NOMO-1 (cell line): ENCODE results near the gene ASPDH.

Source experiments
- DNase-seq, 2 experiments: peaks; one replicate each; lab custom pipeline; 2025; ENCODE audit not compliant: unreplicated experiment in 2 of 2; lab: John Stamatoyannopoulos, UW

Gene ASPDH

DNA sequence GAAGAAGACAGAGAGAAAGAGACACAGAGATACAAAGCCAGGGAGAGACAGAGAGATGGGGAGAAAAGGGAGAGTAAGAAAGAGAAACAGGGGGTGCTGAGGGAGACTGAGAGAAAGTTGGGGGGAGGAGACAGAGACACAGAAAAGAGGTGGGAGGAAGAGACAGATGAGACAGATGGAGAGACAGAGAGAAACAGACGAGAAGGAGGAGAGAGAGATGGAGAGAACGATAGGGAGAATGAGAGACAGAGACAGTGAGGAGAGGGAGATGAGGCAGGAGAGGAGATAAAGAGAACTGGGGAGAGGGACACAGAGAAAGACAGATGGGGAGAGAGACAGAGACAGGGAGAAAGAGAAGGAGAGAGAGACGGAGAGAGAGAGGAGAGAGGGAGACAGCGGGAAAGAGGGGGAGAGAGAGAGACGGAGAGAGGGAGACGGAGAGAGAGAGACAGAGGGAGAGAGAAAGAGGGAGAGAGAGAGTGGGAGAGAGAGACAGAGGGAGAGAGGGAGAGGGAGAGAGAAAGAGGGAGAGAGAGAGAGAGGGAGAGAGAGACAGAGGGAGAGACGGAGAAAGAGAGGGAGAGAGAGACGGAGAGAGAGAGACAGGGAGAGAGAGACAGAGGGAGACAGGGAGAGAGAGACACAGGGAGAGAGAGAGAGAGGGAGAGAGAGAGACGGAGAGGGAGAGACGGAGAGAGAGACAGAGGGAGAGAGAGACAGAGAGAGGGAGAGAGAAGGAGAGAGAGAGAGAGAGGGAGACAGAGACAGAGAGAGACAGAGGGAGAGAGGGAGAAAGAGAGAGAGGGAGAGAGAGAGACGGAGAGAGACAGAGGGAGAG, 15.3 kb downstream of the ASPDH start:
- no peak for DNase-seq

DNA sequence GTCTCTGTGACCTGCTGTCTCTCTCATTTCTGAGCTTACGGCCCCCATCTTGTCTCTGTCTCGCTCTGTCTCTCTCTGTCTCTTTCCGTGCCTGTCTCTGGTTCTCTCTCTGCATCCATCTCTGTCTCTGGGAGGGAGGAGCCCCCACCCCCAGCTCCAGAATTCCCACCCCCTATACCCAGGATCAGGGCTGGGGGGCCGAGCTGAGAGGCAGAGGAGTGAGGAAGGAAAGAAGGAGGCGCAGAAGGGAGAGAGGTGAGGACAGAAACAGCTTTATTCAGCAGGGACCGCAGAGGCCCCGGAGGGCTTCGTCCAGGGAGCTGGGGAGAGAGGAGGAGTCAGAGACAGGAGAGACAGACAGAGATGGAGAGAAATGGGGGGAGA, 16.7 kb downstream of the ASPDH start:
- no peak for DNase-seq

DNA sequence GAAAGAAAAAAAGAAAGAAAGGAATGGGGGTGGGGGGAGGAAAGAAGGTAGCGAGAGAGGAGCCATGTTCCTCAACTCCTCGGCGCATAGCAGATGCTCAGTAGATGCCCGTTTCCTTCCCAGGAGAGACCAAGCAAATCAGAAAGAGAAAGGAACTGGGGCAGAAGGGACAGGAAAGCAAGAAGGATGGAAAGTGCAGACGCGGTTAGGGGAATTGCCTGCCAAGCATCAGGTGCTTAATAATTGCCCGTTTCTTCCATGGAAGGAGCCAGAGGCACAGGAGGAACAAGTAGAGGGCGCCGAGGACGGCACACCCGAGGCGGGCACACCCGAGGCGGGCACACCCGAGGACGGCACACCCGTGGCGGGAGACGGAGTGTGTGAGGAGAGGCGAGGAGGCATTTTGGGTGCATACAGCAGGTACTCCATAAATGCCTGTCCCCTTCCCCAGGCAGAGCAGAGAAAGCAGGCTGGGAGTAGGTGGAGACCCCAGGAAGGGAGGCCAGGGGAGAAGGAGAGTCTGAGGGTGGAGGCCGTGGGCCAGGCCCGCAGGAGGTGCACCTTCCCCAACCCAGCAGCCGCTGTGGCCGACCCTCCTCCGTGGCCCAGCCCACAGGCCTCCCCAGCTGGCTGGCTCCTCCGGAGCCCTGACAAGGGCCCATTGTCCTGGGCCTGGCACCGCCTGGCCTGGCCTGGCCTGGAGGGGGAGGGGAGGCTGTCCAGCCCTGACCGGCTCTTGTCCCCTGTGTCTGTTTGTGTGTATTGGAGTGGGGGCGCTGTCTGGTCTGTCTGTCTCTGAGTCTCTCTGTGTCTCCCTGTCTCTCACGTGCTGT, 17.3 kb downstream of the ASPDH start:
- no peak for DNase-seq

DNA sequence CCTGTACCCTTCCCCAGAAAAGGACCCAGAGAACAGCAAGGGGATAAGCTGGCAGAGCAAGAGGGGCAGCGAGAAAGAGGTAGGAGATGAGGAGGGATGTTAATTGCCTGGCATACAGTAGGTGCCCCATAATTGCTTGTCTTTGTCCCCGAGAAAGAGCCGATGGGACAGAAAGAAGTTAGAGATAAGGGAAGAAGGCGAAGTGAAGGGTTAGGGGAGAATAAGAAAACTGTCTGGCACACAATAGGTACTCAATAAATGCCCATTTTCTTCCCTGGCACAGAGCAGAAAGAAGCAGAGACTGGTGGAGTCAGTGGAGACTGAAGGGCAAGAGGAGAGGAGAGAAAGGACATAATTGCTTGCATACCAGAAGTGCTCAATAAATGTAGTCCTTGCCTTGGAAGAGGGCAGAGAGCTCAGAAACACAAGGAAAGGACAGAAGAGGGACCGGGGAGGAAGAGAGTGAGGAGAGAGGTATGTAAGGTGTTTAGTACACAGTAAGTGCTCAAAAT, 18.6 kb downstream of the ASPDH start:
- DNase-seq, result no peak

DNA sequence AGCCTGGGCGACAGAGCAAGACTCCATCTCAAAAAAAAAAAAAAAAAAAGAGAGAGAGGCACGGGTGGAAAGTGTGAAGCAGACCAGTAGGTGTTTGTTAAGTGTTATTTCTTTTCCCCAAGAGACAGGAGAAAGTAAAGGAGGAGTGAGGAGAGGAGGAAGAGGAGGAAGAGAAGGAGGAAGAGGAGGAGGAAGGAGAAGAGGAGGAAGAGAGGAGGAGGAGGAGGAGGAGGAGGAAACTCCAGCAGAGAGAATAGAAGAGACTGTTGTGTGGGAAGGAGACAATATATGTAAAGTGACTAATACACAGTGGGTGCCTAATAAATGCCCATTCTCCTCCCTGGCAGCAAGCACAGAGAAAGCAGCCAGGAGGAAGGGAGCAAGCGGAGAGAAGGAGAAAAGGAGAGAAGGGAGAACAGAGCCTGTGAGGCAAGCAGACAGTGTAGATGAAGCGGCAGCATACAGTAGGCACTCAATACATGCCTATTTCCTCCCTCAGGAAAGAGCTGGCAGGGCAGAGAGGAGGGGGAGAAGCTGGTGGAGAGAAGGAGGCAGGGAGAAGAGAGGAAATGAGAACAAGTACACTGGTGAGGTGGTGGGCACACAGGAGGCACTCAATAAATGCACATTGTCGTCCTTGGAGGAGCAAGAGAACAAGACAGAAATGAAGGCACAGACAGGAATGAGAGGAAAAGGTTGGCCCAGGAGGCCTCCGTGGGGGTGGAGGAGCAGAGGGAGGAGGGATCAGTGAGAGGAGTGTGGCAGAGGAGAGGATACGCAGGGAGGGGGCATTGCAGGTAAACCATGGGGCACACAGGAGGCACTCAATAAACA, 19.3 kb downstream of the ASPDH start:
- no peak for DNase-seq

DNA sequence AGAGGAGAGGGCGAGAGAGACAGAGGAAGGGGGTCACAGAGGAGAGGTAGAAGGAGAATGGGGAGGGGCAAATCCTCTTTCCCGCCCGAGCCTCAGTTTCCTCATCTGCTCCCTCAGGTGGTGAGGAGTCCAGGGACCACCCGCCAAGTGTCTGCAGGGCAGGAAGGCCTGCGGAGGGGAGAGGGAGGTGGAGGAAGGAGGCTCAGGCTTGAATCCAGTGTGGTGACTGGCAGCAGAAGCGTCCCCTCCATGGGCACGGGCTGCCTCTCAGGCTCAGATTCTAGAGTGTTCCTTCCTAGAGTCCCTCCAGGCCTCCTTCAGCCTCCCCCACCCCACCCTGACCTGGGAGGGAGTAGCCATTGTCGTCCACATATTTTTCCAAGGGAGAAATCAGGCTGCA, 20.5 kb downstream of the ASPDH start:
- DNase-seq, result no peak

DNA sequence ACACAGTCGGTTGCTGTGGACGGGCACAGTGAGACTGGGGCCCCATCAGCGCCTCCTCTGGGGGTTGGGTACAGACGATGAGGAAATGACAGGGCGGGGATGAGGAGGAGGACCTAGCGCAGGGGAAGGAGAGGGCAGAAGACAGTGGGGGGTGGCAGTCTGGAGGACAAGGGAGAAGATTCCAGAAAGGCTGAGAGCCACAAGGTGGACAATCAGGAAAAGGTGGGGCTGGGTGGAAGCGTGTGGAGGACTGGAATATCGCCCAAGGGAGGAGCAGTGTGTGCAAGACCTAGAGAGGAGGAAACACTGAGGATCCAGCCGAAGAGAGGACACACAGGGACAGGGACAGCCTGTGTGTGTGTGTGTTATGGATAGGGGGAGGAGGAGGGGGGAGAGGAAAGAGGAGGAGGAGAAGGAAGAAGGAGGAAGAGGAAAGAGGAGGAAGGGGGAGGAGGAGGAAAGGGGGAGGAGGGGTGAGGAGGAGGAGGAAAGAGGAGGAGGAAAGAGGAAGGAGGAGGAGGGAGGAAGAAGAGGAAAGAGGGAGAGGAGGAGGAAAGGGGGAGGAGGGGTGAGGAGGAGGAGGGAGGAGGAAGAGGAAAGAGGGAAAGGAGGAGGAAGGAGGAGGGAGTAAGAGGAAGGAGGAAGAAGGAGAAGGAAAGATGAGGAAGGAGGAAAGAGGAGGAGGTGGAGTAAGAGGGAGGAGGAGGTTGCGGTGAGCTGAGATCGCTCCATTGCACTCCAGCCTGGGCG, 21.2 kb downstream of the ASPDH start:
- peak; percentile 58 to 80 for DNase-seq

DNA sequence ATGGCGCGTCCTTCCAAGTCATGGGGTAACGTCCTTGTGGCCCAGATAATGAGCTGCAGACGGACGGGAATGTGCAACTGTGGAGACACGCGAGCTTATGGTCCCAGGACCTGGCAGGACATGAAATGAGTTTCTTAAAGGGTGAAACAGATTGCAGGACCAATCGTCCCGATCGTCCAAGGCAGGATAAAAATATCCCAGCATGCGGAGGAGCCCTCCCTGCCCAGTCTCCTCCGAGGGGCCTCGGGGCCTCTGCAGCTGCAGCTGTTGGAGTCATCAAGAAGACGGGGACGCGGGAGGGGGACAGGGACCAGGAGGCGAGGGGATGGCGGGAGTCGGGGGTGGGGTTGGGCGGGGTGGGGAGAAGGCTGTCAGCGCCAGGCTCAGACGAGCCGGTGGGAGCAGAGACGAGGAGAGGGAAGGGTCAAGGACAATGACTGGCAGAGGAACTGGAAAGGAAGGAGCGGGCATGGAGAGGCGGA, 22.7 kb downstream of the ASPDH start:
- no peak for DNase-seq

DNA sequence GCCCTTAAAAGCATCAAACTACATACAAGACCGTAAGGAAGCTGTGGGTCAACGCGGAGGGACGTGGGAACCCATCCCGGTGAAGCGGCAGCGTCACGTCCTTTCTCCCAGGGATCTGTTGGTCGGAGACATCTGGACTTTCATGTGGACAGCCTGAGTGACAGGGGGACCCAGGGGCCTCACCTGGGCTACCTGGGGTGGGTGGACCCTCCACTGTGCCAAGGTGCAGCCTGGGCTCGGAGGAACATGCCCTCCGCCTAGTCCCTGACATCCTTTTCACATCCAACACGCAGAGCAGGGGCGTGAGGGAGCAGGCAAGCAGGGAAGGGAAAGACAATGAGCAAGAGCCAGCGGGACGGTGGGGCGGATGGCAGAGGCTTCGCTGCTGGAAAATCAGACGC, 23.3 kb downstream of the ASPDH start:
- DNase-seq, result no peak

DNA sequence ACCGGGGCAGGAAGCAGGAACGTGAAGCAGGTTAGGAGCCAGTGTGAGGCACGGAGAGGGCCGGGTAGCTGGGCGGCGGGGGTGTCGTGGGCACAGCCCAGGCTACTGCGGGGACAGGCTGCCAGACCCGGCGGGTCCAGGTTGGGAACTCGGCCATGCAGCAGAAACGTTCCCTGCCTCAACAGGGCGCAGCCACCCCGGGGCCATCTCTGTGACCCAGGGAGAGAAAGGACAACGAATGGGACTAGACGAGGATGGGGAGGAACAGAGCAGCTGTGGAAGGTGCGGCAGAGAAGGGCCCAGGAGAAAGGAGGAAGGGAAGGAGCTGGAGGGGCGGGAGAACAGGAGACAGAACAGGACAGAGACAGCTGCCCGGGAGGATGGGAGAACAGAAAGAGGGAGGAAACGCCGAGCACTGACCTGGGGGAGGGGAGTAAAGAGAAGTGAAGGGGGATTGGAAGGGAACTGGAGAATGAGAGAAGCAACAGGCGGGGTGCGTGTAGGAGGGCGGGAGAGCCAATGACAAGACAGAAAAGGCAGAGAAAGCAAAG, 24.2 kb downstream of the ASPDH start:
- no peak for DNase-seq

DNA sequence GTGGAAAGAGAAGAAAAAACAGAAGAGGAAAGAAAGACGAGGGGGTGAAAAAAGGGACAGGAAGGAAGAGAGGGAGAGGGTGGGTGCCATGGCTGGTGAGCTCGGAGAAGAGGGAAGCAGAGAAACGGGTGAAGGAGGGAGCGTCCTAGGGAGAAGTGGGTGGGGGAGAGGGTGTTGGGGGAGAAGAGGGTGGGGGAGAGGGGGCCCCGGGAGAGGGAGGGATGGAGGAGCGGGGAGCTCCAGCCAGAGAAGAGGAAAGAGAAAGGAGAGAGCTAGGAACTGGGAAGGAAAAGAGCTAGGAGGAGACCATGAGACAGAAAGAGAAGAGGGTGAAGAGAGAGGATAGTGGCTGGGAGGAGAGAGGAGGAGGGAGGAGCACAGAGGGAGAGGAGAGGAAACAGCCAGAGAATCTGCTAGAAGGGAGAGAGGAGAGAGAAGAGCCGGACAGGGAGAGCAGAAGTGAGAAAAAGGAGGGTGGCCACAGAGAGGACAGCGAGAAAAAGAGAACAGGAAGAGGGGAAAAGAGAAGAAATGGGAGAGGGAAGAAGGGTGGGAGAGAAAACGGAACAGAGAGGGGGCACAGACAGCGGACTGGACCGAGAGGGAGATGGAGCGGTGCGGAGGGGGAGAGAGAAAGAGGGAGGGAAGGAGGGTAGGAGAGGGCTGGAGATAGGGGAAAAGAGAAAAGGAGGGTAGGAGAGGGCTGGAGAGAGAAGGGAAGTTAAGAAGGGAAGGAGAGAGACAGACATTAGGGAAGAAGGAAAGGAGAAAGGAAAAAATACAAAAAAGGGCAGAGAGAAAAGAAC, 25.1 kb downstream of the ASPDH start:
- peak in 1 of 2 experiments; percentile 39 for DNase-seq

DNA sequence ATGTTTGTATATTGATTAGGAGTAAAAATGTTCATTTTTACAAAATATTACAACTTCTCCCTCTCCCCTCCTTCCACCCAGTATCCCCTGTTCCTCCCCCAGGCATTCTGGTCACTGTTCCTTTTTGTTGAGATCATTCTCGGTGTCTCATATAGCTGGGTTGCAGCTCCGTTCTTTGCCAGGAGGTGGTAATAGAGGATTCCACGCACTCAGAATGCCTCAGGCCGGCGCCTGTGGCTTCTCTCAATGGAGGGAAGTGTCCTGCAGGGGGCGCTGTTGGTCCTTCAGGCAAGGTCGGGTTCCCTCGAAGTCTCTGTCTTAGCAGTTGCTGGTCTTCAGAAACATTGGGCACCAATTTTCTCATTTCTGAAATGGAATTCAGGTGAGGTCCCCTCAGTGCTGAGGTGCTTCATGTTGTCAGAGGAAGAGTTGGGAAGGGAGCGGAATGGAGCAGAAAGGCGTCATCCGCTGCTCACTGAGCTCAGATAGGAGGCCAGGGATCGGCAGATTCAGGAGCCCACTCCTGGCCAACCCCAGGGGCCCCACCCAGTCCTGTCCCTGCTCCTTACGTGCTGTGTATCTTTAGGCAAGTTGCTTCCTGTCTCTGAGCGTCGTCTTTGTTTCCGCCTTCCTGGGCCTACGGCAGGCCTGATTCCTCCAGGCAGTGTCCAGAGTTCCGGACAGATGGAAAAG, 26.7 kb downstream of the ASPDH start:
- DNase-seq, result peak in 1 of 2 experiments; percentile 42

DNA sequence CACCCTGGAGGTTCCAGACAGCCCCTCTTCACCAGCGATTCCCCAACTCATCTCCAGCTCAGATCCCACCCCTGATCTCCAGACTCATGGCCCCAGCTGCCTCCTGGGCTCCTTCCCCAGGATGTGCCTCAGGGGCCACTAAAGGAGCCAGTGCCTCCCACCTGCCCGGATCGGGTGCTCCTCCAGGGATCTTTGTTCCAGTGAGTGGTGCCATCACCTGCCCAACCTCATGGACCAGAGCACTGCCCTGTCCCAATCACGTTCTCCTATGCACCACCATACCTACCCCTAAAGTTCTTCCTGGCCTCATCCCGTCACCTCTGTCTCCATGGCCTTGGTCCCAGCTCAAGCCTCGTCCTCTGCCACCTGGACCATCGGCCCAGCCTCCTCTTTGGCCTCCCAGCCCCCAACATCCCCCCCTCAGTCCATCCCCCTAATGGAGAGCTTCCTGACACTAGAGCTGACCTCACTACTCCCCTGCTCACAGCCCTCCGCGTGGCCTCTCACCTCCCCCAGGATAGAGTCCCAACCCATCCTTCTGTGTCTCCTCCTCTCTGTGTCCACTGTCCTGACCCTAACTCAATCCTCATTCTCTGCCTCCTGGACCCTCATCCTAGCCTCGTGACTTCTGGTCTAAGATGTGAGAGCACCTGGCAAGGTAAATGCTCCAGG, 28.3 kb downstream of the ASPDH start:
- no peak for DNase-seq

DNA sequence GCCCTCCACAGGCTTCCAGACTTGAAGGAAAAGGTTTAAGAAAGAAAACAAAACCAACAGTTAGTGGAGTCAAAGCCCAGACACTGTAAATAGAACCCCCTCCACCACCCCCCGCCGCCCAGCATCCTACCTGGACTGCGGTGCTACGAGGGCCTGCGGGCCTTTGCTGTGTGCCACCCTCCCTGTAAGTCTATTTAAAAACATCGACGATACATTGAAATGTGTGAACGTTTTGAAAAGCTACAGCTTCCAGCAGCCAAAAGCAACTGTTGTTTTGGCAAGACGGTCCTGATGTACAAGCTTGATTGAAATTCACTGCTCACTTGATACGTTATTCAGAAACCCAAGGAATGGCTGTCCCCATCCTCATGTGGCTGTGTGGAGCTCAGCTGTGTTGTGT, 30.8 kb downstream of the ASPDH start:
- DNase-seq, result no peak

DNA sequence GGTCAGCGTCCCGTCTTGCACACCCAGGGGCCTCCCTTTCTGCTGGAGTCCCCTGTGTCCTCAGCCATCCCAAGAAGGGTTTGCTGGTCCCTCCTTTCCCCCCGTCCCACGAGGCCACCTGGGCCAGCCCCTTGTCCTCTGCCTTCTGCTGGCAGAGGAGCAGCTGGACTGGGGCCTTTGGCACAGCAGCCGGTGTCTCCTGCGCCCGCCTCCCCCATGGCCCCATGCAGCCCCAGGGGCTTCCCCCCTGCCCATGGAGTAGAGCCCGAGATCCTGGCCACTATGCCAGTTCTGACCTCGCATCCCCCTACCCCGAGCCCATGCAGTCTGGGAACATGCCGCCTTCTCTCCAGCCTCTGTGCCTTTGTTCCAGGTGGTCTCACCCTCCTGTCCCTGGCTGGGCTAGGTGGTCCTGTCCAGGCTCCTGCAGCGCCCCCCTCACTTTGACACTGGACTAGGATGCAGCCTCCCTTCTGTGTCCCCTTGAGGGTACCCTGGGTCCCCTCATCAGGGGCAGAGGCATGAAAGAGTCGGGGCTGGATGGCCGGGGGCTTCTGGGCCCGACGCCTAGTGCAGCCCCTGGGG, 31.4 kb downstream of the ASPDH start:
- no peak for DNase-seq

DNA sequence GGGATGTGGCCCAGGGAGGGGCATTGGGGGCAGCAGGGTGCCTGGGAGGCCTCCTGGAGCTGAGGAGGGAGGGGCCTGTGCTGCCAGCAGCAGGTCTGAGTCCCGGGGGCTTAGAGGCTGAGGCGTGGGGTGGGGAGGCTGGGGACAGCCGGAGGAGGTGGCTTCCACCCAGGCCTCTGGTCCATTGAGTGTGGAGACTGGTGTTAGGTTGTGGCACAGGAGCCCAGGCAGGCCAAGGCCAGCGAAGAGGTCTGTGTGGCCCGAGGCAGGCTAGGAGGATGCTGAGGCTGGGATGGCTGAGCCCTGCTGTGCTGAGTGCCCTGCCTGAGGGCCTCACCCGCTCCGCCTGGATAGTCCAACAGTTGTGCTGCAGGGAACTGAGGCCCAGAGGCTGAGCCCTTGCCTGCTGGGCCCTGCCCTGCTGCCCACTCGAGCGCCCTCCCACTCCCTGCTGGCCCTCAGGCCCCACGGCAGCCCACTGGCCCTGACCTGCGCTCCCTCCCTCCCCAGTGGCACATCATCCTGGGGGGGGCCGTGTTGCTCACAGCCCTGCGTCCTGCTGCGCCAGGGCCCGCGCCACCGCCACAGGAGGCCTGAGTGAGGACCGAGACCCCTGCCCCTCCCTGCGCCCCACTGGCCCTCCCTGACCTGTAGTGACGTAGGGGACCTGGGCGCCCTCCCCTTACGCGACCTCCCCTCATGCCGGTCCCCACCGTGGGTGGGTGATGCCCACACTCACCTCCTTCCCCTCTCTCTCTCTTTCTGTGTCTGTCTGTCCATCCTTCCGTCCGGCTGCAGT, 32.2 kb downstream of the ASPDH start:
- no peak for DNase-seq
